Mesothelial cell of epicardium (in vitro differentiated cells): ENCODE measurements around the gene TMCC1. TPM values are rescaled to one million over a fixed set of nuclear protein-coding genes. Genes with fewer than 3 reads are reported as not detected.

ENCODE experiments used
- DNase-seq, 2 experiments: peaks; one replicate each; pipeline ENCODE4 v3.0.0; 2021; ENCODE audit warnings: low spot score in 2 of 2; ENCODE audit not compliant: unreplicated experiment in 2 of 2
- H3K27ac Mint-ChIP-seq: 2 replicates; pipeline ENCODE4 v1.8.0; 2021; ENCODE audit warnings: mixed read lengths
- H3K27me3 Mint-ChIP-seq: 2 replicates; pipeline ENCODE4 v1.8.0; 2021; ENCODE audit warnings: low read depth, mixed read lengths
- H3K36me3 Mint-ChIP-seq: 2 replicates; pipeline ENCODE4 v1.8.0; 2021; ENCODE audit warnings: mixed read lengths
- H3K4me1 Mint-ChIP-seq: 2 replicates; pipeline ENCODE4 v1.8.0; 2021; ENCODE audit warnings: mixed read lengths
- H3K4me3 Mint-ChIP-seq: 2 replicates; pipeline ENCODE4 v1.8.0; 2021; ENCODE audit warnings: mild to moderate bottlenecking, moderate library complexity, mixed read lengths
- H3K9me3 Mint-ChIP-seq: 2 replicates; pipeline ENCODE4 v1.8.0; 2021; ENCODE audit warnings: mixed read lengths
- total RNA-seq: library from RNA; stranded (reverse); gene quantifications from 3 replicates; pipeline ENCODE4 v1.2.1, GENCODE V29; 2021
- TF ChIP-seq, protein P1 (sequence below): fragments of 200-600 bp; sonication (generic); IDR thresholded peaks from one replicate; pipeline ENCODE4 v1.5.0; 2021; ENCODE audit warnings: antibody characterized with exemption; ENCODE audit not compliant: unreplicated experiment

Gene TMCC1
- total RNA-seq, 1 donor from 2014 or later, result 52.4 TPM

DNA sequence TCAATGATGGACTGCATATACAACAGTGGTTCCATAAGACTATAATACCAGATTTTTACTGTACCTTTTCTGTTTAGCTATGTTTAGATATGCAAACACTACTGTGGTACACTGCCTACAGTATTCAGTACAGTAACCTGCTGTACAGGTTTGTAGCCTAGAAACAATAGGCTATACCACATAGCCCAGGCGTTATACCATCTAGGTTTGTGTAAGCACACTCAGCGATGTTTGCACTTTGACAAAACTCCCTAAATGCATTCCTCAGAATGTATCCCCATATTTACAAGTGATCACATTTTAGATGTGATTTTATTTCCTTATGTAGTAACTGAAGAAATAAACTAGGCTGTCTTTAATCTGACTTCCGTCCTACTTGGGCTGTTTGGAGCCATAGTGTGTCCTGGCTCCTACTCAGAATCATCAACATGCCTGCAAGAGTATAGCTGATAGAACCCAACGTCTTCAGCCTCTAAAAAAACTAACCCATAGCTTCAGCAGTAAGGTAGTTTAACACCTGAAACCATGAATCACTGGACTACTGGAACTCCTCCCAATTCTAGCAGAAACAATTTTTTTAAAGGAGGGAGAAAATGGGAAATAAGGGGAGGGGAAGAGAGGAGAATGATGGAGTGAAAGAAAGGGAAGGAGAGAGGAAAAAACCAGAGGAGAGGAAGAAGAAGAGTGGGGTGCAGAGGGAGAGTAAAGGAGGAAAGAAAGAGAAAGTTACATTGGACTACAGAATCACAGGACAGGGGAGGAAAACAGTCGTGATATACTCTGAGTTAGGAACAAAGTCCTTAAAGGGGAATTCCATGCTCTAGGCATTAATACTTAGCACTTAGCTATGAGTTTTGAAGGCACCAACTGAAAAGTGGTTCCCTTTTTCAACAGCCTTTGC is 219.4 kb downstream of the TMCC1 start:
- Mint-ChIP-seq H3K4me3 (no peak overlapping the region), H3K27ac (peak overlapping the region; percentile 48), H3K27me3 (no peaks in the 10 kb centered on the region), H3K4me1 (peaks cover 12% of the 10 kb centered on the region), H3K36me3 (peaks cover 13% of the 10 kb centered on the region), H3K9me3 (no peaks in the 10 kb centered on the region)
- TF ChIP-seq, protein P1, sequence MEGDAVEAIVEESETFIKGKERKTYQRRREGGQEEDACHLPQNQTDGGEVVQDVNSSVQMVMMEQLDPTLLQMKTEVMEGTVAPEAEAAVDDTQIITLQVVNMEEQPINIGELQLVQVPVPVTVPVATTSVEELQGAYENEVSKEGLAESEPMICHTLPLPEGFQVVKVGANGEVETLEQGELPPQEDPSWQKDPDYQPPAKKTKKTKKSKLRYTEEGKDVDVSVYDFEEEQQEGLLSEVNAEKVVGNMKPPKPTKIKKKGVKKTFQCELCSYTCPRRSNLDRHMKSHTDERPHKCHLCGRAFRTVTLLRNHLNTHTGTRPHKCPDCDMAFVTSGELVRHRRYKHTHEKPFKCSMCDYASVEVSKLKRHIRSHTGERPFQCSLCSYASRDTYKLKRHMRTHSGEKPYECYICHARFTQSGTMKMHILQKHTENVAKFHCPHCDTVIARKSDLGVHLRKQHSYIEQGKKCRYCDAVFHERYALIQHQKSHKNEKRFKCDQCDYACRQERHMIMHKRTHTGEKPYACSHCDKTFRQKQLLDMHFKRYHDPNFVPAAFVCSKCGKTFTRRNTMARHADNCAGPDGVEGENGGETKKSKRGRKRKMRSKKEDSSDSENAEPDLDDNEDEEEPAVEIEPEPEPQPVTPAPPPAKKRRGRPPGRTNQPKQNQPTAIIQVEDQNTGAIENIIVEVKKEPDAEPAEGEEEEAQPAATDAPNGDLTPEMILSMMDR, result no peak
- no peak for DNase-seq

GRCh38 chr3:129673012-129673411 is 220.5 kb downstream of the TMCC1 start:
- Mint-ChIP-seq H3K27me3 (no peaks in the 10 kb centered on the region), H3K36me3 (peaks cover 16% of the 10 kb centered on the region)

GRCh38 chr3:129672412-129672811 is 221.1 kb downstream of the TMCC1 start:
- TF ChIP-seq, protein P1, result no peak
- no peak overlapping the region for H3K27ac Mint-ChIP-seq
- DNase-seq, result no peak
- H3K36me3 Mint-ChIP-seq, result peaks cover 22% of the 10 kb centered on the region
- no peaks in the 10 kb centered on the region for H3K27me3 Mint-ChIP-seq
- H3K9me3 Mint-ChIP-seq, result no peaks in the 10 kb centered on the region
- no peak overlapping the region for H3K4me3 Mint-ChIP-seq
- peaks cover 12% of the 10 kb centered on the region for H3K4me1 Mint-ChIP-seq

More at GRCh38 chr3:129673012-129673411, 220.5 kb downstream of the TMCC1 start:
- H3K27ac Mint-ChIP-seq, result no peak overlapping the region
- H3K4me3 Mint-ChIP-seq, result no peak overlapping the region
- H3K4me1 Mint-ChIP-seq, result peaks cover 12% of the 10 kb centered on the region
- H3K9me3 Mint-ChIP-seq, result no peaks in the 10 kb centered on the region
- no peak for DNase-seq
- TF ChIP-seq, protein P1, result no peak

GRCh38 chr3:129665024-129665768 is 228.3 kb downstream of the TMCC1 start:
- Mint-ChIP-seq H3K36me3 (peaks cover 18% of the 10 kb centered on the region), H3K27ac (no peak overlapping the region), H3K4me3 (no peak overlapping the region), H3K9me3 (no peaks in the 10 kb centered on the region), H3K4me1 (peaks cover 35% of the 10 kb centered on the region), H3K27me3 (no peaks in the 10 kb centered on the region)
- DNase-seq, result no peak
- TF ChIP-seq, protein P1, result no peak

DNA sequence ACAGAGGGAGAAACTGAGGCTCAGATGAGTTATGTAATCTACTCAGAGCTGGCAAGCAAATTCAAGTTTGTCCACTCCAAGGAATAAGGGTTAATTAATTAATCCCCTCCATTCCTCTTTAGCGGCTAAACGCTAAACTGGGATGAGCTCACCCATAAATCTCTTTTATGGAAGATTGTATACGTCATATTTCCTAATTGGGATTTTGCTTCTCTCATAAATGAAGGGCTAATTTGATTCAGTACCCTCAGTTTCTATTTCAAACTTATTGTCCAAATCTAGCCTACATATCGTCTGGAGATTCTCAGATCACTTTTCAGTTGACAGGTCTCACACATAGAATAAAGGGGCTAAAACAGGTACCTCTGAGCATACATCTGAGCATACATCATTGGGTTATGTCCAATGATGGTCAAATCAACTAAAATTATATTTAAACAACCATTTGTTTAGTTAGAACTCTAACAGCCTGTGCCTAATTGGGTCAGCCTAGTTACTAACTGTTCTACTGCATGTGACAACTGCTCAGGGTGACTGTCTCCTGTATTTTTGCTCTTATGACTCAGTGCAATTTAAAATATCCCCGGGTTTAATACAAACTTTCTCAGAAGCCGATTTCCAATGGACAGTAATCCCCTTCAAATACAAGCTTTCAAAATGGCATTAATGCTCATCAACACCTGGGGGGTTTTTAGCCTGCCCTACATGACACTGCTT is 229.4 kb downstream of the TMCC1 start:
- Mint-ChIP-seq H3K4me1 (peaks cover 35% of the 10 kb centered on the region), H3K36me3 (peaks cover 15% of the 10 kb centered on the region), H3K9me3 (no peaks in the 10 kb centered on the region), H3K27me3 (no peaks in the 10 kb centered on the region), H3K27ac (peak overlapping the region; percentile 85), H3K4me3 (no peak overlapping the region)
- no peak for DNase-seq
- TF ChIP-seq, protein P1, result no peak
